ENCODE measurements around the gene VWA5B1.

DNA sequence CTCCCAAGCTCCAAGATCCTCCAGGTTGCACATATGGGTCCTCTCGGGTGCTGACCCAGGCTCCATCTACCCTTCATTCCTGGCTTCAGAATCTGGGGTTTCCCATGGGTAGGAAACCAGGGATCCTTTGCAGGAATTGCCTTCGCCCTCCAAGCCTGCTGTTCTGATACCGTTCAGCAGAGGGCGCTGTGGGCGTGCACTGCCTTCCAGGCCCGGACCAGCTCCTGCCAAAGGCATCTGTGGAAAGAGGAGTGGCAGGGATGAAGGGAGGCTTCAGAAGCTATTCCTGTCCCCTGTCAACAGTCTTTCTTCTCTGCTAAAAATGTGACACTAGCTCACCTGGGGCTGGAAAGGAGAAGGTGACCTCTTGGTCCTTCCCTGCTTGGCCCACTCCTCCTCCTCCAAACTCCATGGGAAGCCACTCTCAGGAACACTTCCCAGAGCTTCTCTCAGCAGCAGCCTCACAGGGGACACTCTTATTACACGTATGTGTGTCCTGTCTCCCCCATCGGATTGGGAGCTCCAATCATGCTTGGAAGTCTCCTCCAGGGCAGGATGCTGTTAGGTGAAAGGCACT is 71.2 kb downstream of the VWA5B1 start:
- TF ChIP-seq, protein P1, sequence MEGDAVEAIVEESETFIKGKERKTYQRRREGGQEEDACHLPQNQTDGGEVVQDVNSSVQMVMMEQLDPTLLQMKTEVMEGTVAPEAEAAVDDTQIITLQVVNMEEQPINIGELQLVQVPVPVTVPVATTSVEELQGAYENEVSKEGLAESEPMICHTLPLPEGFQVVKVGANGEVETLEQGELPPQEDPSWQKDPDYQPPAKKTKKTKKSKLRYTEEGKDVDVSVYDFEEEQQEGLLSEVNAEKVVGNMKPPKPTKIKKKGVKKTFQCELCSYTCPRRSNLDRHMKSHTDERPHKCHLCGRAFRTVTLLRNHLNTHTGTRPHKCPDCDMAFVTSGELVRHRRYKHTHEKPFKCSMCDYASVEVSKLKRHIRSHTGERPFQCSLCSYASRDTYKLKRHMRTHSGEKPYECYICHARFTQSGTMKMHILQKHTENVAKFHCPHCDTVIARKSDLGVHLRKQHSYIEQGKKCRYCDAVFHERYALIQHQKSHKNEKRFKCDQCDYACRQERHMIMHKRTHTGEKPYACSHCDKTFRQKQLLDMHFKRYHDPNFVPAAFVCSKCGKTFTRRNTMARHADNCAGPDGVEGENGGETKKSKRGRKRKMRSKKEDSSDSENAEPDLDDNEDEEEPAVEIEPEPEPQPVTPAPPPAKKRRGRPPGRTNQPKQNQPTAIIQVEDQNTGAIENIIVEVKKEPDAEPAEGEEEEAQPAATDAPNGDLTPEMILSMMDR (IDR thresholded peaks at IDR 0.05; ENCODE audit: low read depth, low read length), result peak; percentile 76
- no peak for TF ChIP-seq EZH2phosphoT487 (IDR thresholded peaks at IDR 0.05; ENCODE audit: low read depth)
